Spinal cord (tissue), 10 donors: ENCODE measurements around the gene GMNN. TPM values are rescaled to one million over a fixed set of nuclear protein-coding genes. Genes with fewer than 3 reads are reported as not detected.
"Not testable (repeated sequence)": the region's sequence is repeated elsewhere in the genome, so short reads cannot be mapped to it uniquely, and the experiment has no call there.

Source experiments
- DNase-seq, 6 donors: peaks; one replicate each; pipeline versions ENCODE4 v3.0.0 to v3.0.0-alpha.2; 2013 to 2015; ENCODE audit warnings: low spot score in 6 of 6, low read depth in 4 of 6
- H3K27ac ChIP-seq: one replicate; pipeline ENCODE4 v1.5.1; 2013; ENCODE audit warnings: low read depth, low read length, control low read depth
- H3K27me3 ChIP-seq: one replicate; pipeline ENCODE4 v1.6.1; 2013; ENCODE audit warnings: low read length; ENCODE audit not compliant: control insufficient read depth, insufficient read depth
- H3K36me3 ChIP-seq: one replicate; pipeline ENCODE4 v1.6.1; 2013; ENCODE audit warnings: low read length; ENCODE audit not compliant: control insufficient read depth, insufficient read depth
- H3K4me1 ChIP-seq: one replicate; pipeline ENCODE4 v1.6.1; 2013; ENCODE audit warnings: low read length; ENCODE audit not compliant: control insufficient read depth, insufficient read depth
- H3K4me3 ChIP-seq: one replicate; pipeline ENCODE4 v1.5.1; 2013; ENCODE audit warnings: low read depth, low read length, control low read depth
- H3K9me3 ChIP-seq: one replicate; pipeline ENCODE4 v1.6.1; 2013; ENCODE audit warnings: low read length; ENCODE audit not compliant: control insufficient read depth, insufficient read depth
- WGBS: methylation state at CpG from one replicate; pipeline ENCODE4 v1.1.5; 2013; ENCODE audit warnings: missing lambda C conversion rate; ENCODE audit not compliant: insufficient coverage; 5-methylcytosine and 5-hydroxymethylcytosine counted together
- polyA plus RNA-seq, 2 donors: library from polyadenylated mRNA; unstranded; fragments of 120-200 nt; gene quantifications; one replicate each; pipeline ENCODE4 v1.2.1, GENCODE V29; 2013; ENCODE audit not compliant: insufficient read length in 2 of 2
- total RNA-seq, 2 donors: library from RNA; depleted of rRNA in 1 of 2; stranded (reverse); fragments of 120-200 nt in 1 of 2; fragments of >200 nt in 1 of 2; gene quantifications; one replicate each; pipeline versions ENCODE4 v1.2.3 to v1.2.4, GENCODE V29; 2013 to 2014
- donor health status: healthy.

The GMNN gene
- total and polyA plus RNA-seq, 4 donors = 27.3 to 37.1 (median 33.6) TPM

- no peaks in the 10 kb centered on the region for H3K4me1 ChIP-seq
- no peak for DNase-seq
- H3K4me3 ChIP-seq = no peak overlapping the region
- H3K36me3 ChIP-seq = no peaks in the 10 kb centered on the region
- H3K27me3 ChIP-seq = no peaks in the 10 kb centered on the region
- no peaks in the 10 kb centered on the region for H3K9me3 ChIP-seq
- H3K27ac ChIP-seq = no peak overlapping the region
- no CpG with 5 or more reads among the region's 3 CpGs for WGBS
These were observed 30.8 kb upstream of the GMNN start for GRCh38 chr6:24743944-24744335.

DNA sequence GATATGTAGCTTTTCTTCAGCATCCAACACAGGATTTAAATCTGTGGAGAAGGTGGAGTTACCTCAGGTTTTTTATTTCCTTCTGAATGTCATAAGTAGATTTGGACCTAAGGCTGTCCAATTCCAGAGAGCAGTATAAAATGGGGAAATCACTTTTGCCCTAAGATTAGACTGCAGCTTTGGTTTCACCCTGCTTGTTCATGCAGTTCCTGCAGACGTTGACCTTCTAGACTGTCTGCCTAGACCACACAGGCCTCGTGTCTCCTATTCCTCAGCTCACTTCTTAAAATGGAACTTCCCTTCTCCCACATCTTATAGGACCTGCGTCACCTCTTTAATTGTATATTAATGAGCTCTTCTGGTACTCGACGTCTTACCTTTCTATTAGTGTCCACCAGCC, 29.8 kb upstream of the GMNN start:
- Histone ChIP-seq H3K36me3 (no peaks in the 10 kb centered on the region), H3K4me1 (no peaks in the 10 kb centered on the region), H3K4me3 (no peak overlapping the region), H3K27me3 (no peaks in the 10 kb centered on the region), H3K27ac (no peak overlapping the region), H3K9me3 (no peaks in the 10 kb centered on the region)
- 80% methylated on average over 1 of the region's 5 CpGs for WGBS
- DNase-seq = no peak

GRCh38 chr6:24749297-24749696, 25.4 kb upstream of the GMNN start:
- Histone ChIP-seq H3K27ac (no peak overlapping the region), H3K36me3 (no peaks in the 10 kb centered on the region), H3K4me3 (no peak overlapping the region), H3K9me3 (no peaks in the 10 kb centered on the region), H3K27me3 (no peaks in the 10 kb centered on the region), H3K4me1 (no peaks in the 10 kb centered on the region)
- DNase-seq = no peak
- WGBS = 83% methylated on average over 1 of the region's 3 CpGs

- H3K36me3 ChIP-seq = not testable (repeated sequence)
These were observed 23.9 kb upstream of the GMNN start for GRCh38 chr6:24750878-24751277.

DNA sequence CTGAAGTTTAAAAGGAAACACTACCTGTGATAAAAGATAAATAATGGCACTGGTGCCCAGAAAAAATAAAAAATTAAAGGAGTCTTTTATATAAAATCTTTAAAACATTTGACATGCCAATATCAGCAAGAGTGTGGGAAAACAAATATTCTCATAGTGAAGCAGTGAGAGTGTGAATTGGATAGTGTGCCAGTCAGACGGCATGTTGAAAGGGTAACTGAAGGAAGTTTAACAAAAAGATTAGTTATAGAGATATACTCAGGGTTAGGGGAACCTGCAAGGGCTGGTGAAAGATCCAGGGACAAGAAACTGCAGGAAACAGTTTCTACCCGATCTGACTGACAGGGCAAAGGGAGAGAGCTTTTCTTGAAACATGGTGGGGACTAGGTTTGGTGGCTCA, 22.2 kb upstream of the GMNN start:
- Histone ChIP-seq H3K9me3 (no peaks in the 10 kb centered on the region), H3K27me3 (no peaks in the 10 kb centered on the region)
- WGBS = 76% methylated on average over 2 of the region's 2 CpGs

More at GRCh38 chr6:24750878-24751277, 23.9 kb upstream of the GMNN start:
- not testable (repeated sequence) for H3K9me3 ChIP-seq, H3K27ac ChIP-seq, H3K4me3 ChIP-seq, DNase-seq, H3K4me1 ChIP-seq, H3K27me3 ChIP-seq
- no CpG with 5 or more reads among the region's 3 CpGs for WGBS

DNA sequence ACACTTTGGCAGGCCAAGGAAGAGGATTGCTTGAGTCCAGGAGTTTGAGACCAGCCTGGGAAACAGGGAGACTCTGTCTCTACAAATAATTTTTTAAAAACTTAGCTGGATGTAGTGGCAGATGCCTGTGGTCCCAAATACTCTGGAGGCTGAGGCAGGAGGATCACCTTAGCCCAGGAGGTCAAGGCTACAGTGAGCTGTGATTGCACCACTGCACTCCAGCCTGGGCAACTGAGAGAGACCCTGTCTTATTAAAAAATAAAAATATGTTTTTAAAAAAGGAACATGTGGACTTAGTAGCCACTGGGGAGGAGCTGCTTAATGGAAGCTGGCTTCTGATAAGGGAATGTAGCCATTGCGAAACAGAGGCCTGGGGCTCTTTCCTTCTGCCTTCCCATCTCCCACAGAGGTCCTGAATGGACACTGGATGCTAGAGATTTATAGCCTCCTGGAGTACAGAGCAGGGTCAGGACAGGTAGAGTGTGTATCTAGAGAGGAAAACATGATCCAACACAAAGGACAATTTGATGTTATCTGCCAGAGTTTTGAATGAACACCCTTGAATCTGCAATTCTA, 21.7 kb upstream of the GMNN start:
- WGBS = no CpG with 5 or more reads among the region's 1 CpG
- Histone ChIP-seq H3K9me3 (no peaks in the 10 kb centered on the region), H3K4me1 (no peaks in the 10 kb centered on the region), H3K36me3 (no peaks in the 10 kb centered on the region), H3K27me3 (no peaks in the 10 kb centered on the region), H3K27ac (no peak overlapping the region), H3K4me3 (no peak overlapping the region)
- DNase-seq = no peak

More for the DNA sequence above, 22.2 kb upstream of the GMNN start:
- no peaks in the 10 kb centered on the region for H3K36me3 ChIP-seq
- no peak overlapping the region for H3K27ac ChIP-seq
- H3K4me3 ChIP-seq = no peak overlapping the region
- H3K4me1 ChIP-seq = no peaks in the 10 kb centered on the region
- DNase-seq = no peak

DNA sequence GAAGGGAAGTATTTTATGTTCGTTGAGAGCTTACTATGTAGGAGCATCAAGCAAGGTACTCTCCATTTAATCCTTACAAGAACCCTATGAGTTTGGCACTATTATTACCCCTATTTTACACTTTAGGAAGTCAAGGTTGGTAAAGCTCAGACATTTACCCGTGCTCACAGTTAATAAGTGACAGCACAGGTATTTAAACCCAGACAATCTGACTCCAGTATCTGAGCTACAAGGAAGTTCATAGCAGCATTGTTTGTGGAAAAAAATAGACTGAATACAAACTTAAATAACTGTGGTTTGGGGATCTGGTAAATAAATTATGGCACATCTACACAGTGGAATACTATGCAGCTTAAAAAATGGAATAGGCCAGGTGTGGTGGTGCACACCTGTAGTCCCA, 21.2 kb upstream of the GMNN start:
- no peaks in the 10 kb centered on the region for H3K9me3 ChIP-seq
- WGBS = no CpG with 5 or more reads among the region's 2 CpGs
- H3K36me3 ChIP-seq = no peaks in the 10 kb centered on the region
- H3K4me1 ChIP-seq = no peaks in the 10 kb centered on the region
- no peak for DNase-seq
- no peak overlapping the region for H3K27ac ChIP-seq
- H3K4me3 ChIP-seq = no peak overlapping the region
- no peaks in the 10 kb centered on the region for H3K27me3 ChIP-seq

GRCh38 chr6:24754378-24754777, 20.4 kb upstream of the GMNN start:
- H3K36me3 ChIP-seq, H3K4me1 ChIP-seq, H3K27me3 ChIP-seq, DNase-seq, H3K4me3 ChIP-seq, H3K27ac ChIP-seq, H3K9me3 ChIP-seq: not testable (repeated sequence)
- no CpG with 5 or more reads among the region's 4 CpGs for WGBS

- H3K27me3 ChIP-seq = no peaks in the 10 kb centered on the region
- no peak overlapping the region for H3K27ac ChIP-seq
- no peak for DNase-seq
These were observed 19.5 kb upstream of the GMNN start for GRCh38 chr6:24755279-24755678.

DNA sequence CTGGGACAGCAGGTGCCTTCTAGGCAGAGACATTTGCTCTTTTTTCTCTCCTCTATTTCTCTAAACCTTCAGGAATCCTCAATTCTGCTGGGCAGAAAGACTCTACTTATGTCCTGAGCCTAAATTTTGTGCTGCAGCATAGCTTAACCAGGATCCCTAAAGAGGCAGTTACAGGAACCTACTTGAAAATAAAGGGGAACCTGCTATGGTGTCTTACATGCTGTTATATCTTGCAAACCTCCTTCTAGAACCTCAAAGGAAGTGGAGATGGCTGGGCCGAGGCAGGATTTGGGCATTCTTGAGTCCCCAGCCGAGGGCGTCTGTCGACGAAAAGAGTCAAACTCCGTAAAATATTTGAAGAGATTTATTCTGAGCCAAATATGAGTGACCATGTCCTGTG, 17.1 kb upstream of the GMNN start:
- no peak overlapping the region for H3K4me3 ChIP-seq
- H3K4me1 ChIP-seq = no peaks in the 10 kb centered on the region
- H3K27ac ChIP-seq = no peak overlapping the region
- no peak for DNase-seq
- H3K36me3 ChIP-seq = no peaks in the 10 kb centered on the region
- no peaks in the 10 kb centered on the region for H3K9me3 ChIP-seq
- H3K27me3 ChIP-seq = no peaks in the 10 kb centered on the region
- 100% methylated on average over 3 of the region's 6 CpGs for WGBS

More at GRCh38 chr6:24755279-24755678, 19.5 kb upstream of the GMNN start:
- H3K9me3 ChIP-seq = no peaks in the 10 kb centered on the region
- H3K4me3 ChIP-seq = no peak overlapping the region
- no peaks in the 10 kb centered on the region for H3K4me1 ChIP-seq
- no peaks in the 10 kb centered on the region for H3K36me3 ChIP-seq
